ENCODE data around the gene RAB14.

- TF ChIP-seq POLR2AphosphoS5 (IDR thresholded peaks at IDR 0.05) (no peak), EP300 (IDR thresholded peaks at IDR 0.05) (no peak), CTCF (IDR thresholded peaks at IDR 0.05) (no peak)
Measured at GRCh38 chr9:121221664-121222055, 20.0 kb upstream of the RAB14 start.

Measured in stomach (tissue), 4 donors.